ENCODE results near the gene CD74. TPM values are rescaled to one million over a fixed set of nuclear protein-coding genes. Genes with fewer than 3 reads are reported as not detected.
A peak's percentile ranks its signal among the peaks of the same experiment; 100 is the strongest.
"Not testable (repeated sequence)": the region's sequence is repeated elsewhere in the genome, so short reads cannot be mapped to it uniquely, and the experiment has no call there.

CD74 gene
- total and polyA plus RNA-seq, 10 donors: 3,224 to 5,563 (median 4,727) TPM

DNA sequence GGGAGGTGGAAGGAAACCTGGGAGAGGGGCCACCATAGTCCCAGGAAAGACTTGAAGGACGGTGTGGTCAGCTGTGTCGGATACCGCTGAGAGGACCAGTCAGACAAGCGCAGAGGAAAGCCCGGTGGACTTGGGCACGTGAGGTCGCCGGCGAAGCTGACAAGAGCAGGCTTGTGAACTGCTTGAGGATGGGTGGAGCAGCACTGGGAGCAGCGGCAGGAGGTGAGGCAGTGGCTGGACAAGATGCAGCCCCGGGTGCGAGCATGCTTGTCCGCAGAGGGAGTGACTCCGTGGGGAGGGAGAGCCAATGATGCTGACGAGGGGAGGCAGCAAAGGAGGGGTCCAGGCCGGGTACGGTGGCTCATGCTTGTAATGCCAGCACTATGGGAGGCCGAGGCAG is 18.3 kb upstream of the CD74 start:
- H3K36me3 ChIP-seq: no peaks in the 10 kb centered on the region
- H3K4me1 ChIP-seq: peaks cover 2 to 70% (median 35%) of the 10 kb centered on the region in 6 donors
- no peak overlapping the region for H3K4me3 ChIP-seq
- H3K27me3 ChIP-seq (replicated peaks in 1 of 7): no peaks in the 10 kb centered on the region
- TF ChIP-seq POLR2A (IDR thresholded peaks at IDR 0.05) (no peak), POLR2AphosphoS5 (IDR thresholded peaks at IDR 0.05) (no peak)
- TF ChIP-seq, protein P1, sequence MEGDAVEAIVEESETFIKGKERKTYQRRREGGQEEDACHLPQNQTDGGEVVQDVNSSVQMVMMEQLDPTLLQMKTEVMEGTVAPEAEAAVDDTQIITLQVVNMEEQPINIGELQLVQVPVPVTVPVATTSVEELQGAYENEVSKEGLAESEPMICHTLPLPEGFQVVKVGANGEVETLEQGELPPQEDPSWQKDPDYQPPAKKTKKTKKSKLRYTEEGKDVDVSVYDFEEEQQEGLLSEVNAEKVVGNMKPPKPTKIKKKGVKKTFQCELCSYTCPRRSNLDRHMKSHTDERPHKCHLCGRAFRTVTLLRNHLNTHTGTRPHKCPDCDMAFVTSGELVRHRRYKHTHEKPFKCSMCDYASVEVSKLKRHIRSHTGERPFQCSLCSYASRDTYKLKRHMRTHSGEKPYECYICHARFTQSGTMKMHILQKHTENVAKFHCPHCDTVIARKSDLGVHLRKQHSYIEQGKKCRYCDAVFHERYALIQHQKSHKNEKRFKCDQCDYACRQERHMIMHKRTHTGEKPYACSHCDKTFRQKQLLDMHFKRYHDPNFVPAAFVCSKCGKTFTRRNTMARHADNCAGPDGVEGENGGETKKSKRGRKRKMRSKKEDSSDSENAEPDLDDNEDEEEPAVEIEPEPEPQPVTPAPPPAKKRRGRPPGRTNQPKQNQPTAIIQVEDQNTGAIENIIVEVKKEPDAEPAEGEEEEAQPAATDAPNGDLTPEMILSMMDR (IDR thresholded peaks at IDR 0.05 in 8 of 11, conservative IDR thresholded peaks at IDR 0.05 in 3 of 11): no peak
- DNase-seq: peak; percentile 75
- 92 to 98% (median 94%) methylated on average over 18 of the region's 18 CpGs for WGBS, 5 donors
- intact Hi-C loops (cut with DNase I; ENCODE audit: low total_unique reads): no loop called here
- no peaks in the 10 kb centered on the region for H3K9me3 ChIP-seq
- peak overlapping the region in 3 of 8 donors; percentile 43 to 62 (median 61) for H3K27ac ChIP-seq

DNA sequence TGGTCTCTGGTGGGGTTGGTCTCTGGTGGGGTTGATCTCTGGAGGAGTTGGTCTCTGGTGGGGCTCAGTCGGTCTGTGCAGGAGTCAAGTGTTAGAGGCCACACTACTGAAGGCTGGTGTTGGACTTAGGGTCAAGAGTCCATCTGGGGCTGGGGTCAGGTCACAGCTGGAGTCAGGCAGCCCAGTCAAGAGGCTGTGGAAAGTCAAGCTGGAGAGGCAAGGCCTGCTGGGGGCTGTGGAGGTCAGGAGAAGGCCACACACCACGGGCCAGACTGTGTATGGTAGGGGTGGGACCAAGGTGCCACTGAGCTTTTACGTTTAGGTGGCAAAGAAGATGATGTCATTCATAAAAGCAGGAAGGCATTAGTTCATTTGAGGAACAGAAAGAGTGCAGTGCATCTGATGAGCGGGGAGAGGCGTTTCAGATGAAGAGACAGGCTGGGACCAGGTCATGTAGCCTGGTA is 16.7 kb upstream of the CD74 start:
- WGBS, 5 donors: 58 to 77% (median 63%) methylated on average over 5 of the region's 5 CpGs
- TF ChIP-seq POLR2A (IDR thresholded peaks at IDR 0.05): no peak
- peak in 2 of 3 donors; percentile 22 to 80 for TF ChIP-seq POLR2AphosphoS5 (IDR thresholded peaks at IDR 0.05)
- intact Hi-C loops (cut with DNase I; ENCODE audit: low total_unique reads): no loop called here

DNA sequence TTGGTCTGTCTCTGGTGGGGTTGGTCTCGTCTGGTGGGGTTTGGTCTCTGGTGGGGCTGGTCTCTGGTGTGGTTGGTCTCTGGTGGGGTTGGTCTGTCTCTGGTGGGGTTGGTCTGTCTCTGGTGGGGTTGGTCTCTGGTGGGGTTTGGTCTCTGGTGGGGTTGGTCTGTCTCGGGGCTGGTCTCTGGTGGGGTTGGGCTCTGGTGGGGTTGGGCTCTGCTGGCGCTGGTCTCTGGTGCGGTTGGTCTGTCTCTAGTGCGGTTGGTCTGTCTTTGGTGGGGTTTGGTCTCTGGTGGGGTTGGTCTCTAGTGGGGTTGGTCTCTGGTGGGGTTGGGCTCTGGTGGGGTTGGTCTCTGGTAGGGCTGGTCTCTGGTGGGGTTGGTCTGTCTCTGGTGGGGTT is 16.3 kb upstream of the CD74 start:
- no peaks in the 10 kb centered on the region for H3K9me3 ChIP-seq
- peak overlapping the region in 4 of 8 donors; percentile 49 to 80 (median 64) for H3K27ac ChIP-seq
- peaks cover 2 to 52% (median 30%) of the 10 kb centered on the region in 6 donors for H3K4me1 ChIP-seq
- H3K27me3 ChIP-seq (replicated peaks in 1 of 7): no peaks in the 10 kb centered on the region
- no peaks in the 10 kb centered on the region for H3K36me3 ChIP-seq
- intact Hi-C loops (cut with DNase I; ENCODE audit: low total_unique reads): no loop called here
- 84 to 97% (median 89%) methylated on average over 3 to 5 of the region's 5 CpGs for WGBS, 5 donors
- no peak for TF ChIP-seq POLR2A (IDR thresholded peaks at IDR 0.05)
- TF ChIP-seq, protein P1 (IDR thresholded peaks at IDR 0.05 in 8 of 11, conservative IDR thresholded peaks at IDR 0.05 in 3 of 11): no peak
- no peak for TF ChIP-seq POLR2AphosphoS5 (IDR thresholded peaks at IDR 0.05)
- DNase-seq: no peak
- H3K4me3 ChIP-seq: no peak overlapping the region

More for the DNA sequence above, 16.7 kb upstream of the CD74 start:
- Histone ChIP-seq H3K36me3 (no peaks in the 10 kb centered on the region), H3K27me3 (replicated peaks in 1 of 7) (no peaks in the 10 kb centered on the region), H3K4me3 (no peak overlapping the region), H3K9me3 (no peaks in the 10 kb centered on the region), H3K27ac (peak overlapping the region in 6 of 8 donors; percentile 43 to 80 (median 56)), H3K4me1 (peaks cover 2 to 55% (median 30%) of the 10 kb centered on the region in 6 donors)
- no peak for DNase-seq

DNA sequence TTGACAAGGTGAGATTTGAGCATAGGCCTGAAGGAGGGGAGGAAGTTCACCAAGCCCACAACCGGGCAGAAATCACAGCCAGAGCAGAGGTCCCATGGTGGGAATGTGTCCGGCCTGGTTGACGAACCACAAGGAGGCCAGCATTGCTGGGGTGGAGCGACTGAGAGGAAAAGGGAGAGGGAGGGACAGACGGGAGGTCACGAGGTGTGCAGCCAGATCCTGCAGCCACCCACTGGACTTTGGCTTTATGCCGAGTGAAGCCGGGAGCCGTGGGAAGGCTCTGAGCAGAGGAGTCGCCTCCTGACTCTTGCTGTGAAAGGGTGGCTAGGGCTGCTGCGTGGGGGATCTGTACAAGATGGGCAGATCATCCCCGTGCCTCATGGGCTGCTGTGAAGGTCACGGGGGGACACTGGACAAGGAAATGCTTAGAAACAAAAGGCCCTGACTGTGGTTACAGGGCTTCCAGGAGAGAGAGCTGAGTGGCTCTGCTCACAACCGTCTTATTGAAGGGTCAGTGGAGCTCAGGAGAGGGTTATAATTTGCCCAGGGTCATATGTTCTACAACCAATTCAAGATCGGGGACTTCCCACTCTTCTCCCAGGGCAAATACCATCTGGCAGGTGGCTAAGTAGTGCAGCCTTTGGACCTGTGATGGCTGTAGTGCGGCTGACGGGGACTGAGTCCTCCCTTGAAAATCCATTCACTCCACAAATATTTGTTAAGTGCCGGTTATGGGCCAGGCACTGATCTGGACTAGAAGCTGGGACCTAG is 15.6 kb upstream of the CD74 start:
- intact Hi-C loops (cut with DNase I; ENCODE audit: low total_unique reads): no loop called here
- 61 to 81% (median 67%) methylated on average over 15 to 18 of the region's 18 CpGs for WGBS, 5 donors
- Histone ChIP-seq H3K27ac (peak overlapping the region in 6 of 8 donors; percentile 29 to 63 (median 44)), H3K4me3 (no peak overlapping the region), H3K27me3 (replicated peaks in 1 of 7) (no peaks in the 10 kb centered on the region), H3K36me3 (no peaks in the 10 kb centered on the region), H3K9me3 (no peaks in the 10 kb centered on the region), H3K4me1 (peaks cover 0 to 45% (median 27%) of the 10 kb centered on the region in 6 donors)
- DNase-seq: peak; percentile 85
- peak in 2 of 3 donors; percentile 46 to 64 for TF ChIP-seq POLR2AphosphoS5 (IDR thresholded peaks at IDR 0.05)
- no peak for TF ChIP-seq POLR2A (IDR thresholded peaks at IDR 0.05)

DNA sequence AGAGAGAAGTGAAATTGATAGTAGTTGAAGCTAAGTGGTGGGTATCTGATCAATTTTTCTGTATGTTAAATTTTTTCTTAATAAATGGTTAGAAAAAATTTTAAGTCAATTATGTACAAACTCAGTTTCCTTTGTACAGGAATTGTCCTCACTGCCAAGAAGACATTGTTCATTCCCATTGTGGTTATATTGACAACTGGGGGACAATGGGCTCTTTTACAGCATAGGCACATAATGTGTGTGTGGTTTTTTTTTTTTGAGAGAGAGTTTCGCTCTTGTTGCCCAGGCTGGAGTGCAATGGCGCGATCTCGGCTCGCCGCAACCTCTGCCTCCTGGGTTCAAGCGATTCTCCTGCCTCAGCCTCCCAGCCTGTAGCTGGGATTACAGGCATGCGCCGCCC is 13.5 kb upstream of the CD74 start:
- intact Hi-C loops (cut with DNase I; ENCODE audit: low total_unique reads); H3K4me3 ChIP-seq; H3K27ac ChIP-seq; H3K36me3 ChIP-seq; H3K27me3 ChIP-seq (replicated peaks in 1 of 7); H3K9me3 ChIP-seq: not testable (repeated sequence)
- H3K4me1 ChIP-seq: peaks cover 0 to 37% (median 17%) of the 10 kb centered on the region in 6 donors
- peak; percentile 38 for DNase-seq
- WGBS, 5 donors: 95 to 97% (median 96%) methylated on average over 9 of the region's 9 CpGs
